HepG2 (cell line): Measurements from ENCODE around the gene DIPK1B. TPM values are rescaled to one million over a fixed set of nuclear protein-coding genes. Genes with fewer than 3 reads are reported as not detected.

ENCODE experiments used
- ATAC-seq: fragments of 200-7000 bp; cut with Tn5 transposase; 3 replicates; pipeline ENCODE4 v1.9.1; 2020; ENCODE audit warnings: mild to moderate bottlenecking, moderate library complexity
- BruUV-seq: library from RNA; stranded (reverse); fragments of 400-500 nt; replicated peaks from 2 replicates; lab custom pipeline; 2021; lab: Mats Ljungman, UMichigan
- CTCF ChIA-PET: fragments of 300-600 bp; formaldehyde crosslinking; extraction: SDS; loops from one replicate; lab custom pipeline; 2021; ENCODE audit warnings: low total read pairs, inconsistent platforms, low intra/inter-chr PET ratio; lab: Yijun Ruan, JAX
- POLR2A ChIA-PET: fragments of 350-600 bp; sonication (Branson Sonifier 250); formaldehyde crosslinking; loops from one replicate; lab custom pipeline; 2020; ENCODE audit warnings: antibody characterized with exemption, inconsistent platforms; lab: Yijun Ruan, JAX
- DNase-seq: peaks from one replicate; pipeline ENCODE4 v3.0.0-alpha.2; 2015; ENCODE audit warnings: low spot score
- FAIRE-seq: peaks from 3 replicates; lab custom pipeline; 2011; peaks lifted over from hg19 to GRCh38; lab: Jason Lieb, UNC
- H2AFZ ChIP-seq: one replicate; pipeline ENCODE4 v1.6.1; 2011; ENCODE audit warnings: low read length, inconsistent platforms
- H3K27ac ChIP-seq: fragments of 300-600 bp; 3 replicates; pipeline ENCODE4 v1.8.0; 2011; ENCODE audit warnings: mixed run types, mild to moderate bottlenecking, mixed read lengths, low read length, inconsistent platforms; ENCODE audit not compliant: insufficient read depth; ENCODE audit errors: extremely low read length
- H3K27me3 ChIP-seq, 2 experiments: fragments of 200-600 bp in 1 of 2; 2 replicates in 1 of 2; 3 replicates in 1 of 2; pipeline versions ENCODE4 v1.6.0 to v1.8.0; 2011; ENCODE audit warnings: low read length in 2 of 2, mild to moderate bottlenecking in 2 of 2, moderate library complexity in 2 of 2, inconsistent platforms in 1 of 2; ENCODE audit not compliant: insufficient read depth in 2 of 2, control insufficient read depth in 1 of 2
- H3K36me3 ChIP-seq, 2 experiments: fragments of 200-600 bp in 1 of 2; replicated peaks in 1 of 2; 2 replicates in 1 of 2; 3 replicates in 1 of 2; pipeline versions ENCODE4 v1.5.1 to v1.8.0; 2011; ENCODE audit warnings: low read length in 2 of 2, inconsistent platforms in 1 of 2; ENCODE audit not compliant: insufficient read depth in 2 of 2, control insufficient read depth in 1 of 2
- H3K4me1 ChIP-seq: 2 replicates; pipeline ENCODE4 v1.5.1; 2012; ENCODE audit warnings: low read length, inconsistent platforms; ENCODE audit not compliant: insufficient read depth
- H3K4me2 ChIP-seq: 2 replicates; pipeline ENCODE4 v1.6.0; 2011; ENCODE audit warnings: low read depth, low read length, inconsistent platforms
- H3K4me3 ChIP-seq, 3 experiments: fragments of 200-600 bp in 1 of 3; sonication (generic), shearing (Covaris generic) in 1 of 3; replicated peaks in 1 of 3; 2 replicates each; pipeline ENCODE4 v1.5.1; 2011 to 2016; ENCODE audit warnings: low read length in 3 of 3, inconsistent platforms in 2 of 3, low read depth in 2 of 3, mild to moderate bottlenecking in 2 of 3, control low read depth in 1 of 3, mixed read lengths in 1 of 3; ENCODE audit not compliant: insufficient read depth in 1 of 3
- H3K79me2 ChIP-seq: one replicate; pipeline ENCODE4 v1.6.1; 2011; ENCODE audit warnings: low read length, inconsistent platforms; ENCODE audit not compliant: insufficient read depth
- H3K9ac ChIP-seq: 2 replicates; pipeline ENCODE4 v1.6.0; 2011; ENCODE audit warnings: mild to moderate bottlenecking, low read depth, low read length, inconsistent platforms; ENCODE audit not compliant: insufficient read depth
- H3K9me3 ChIP-seq: 2 replicates; pipeline ENCODE4 v1.5.1; 2012; ENCODE audit warnings: mild to moderate bottlenecking, low read length
- H4K20me1 ChIP-seq: 2 replicates; pipeline ENCODE4 v1.6.0; 2011; ENCODE audit warnings: inconsistent platforms, mild to moderate bottlenecking, low read length, moderate library complexity; ENCODE audit not compliant: insufficient read depth
- ELK4 ChIP-seq: sonication (generic); formaldehyde crosslinking; IDR thresholded peaks from 2 replicates; pipeline ENCODE4 v1.9.0; 2021; ENCODE audit warnings: missing genetic modification reagents, borderline replicate concordance
- NCOR1 ChIP-seq: fragments of 200-600 bp; sonication (generic); IDR thresholded peaks from 2 replicates; pipeline ENCODE4 v1.7.0; 2017; ENCODE audit warnings: antibody characterized with exemption, low read length, borderline replicate concordance
- RAD51 ChIP-seq: fragments of 450-650 bp; IDR thresholded peaks from 2 replicates; pipeline ENCODE4 v1.6.1; 2016; ENCODE audit warnings: borderline replicate concordance
- SP140L ChIP-seq: sonication (generic); formaldehyde crosslinking; IDR thresholded peaks from 2 replicates; pipeline ENCODE4 v1.4.0; 2020; ENCODE audit warnings: missing genetic modification reagents, borderline replicate concordance
- TOE1 ChIP-seq: sonication (generic); formaldehyde crosslinking; IDR thresholded peaks from 2 replicates; pipeline ENCODE4 v1.4.0; 2020; ENCODE audit warnings: mild to moderate bottlenecking, missing genetic modification reagents
- ZNF263 ChIP-seq: sonication (generic); formaldehyde crosslinking; IDR thresholded peaks from 2 replicates; pipeline ENCODE4 v1.4.0; 2020; ENCODE audit warnings: missing genetic modification reagents
- ZNF646 ChIP-seq: sonication (generic); formaldehyde crosslinking; IDR thresholded peaks from 2 replicates; pipeline ENCODE4 v1.9.0; 2021; ENCODE audit warnings: mild to moderate bottlenecking, missing genetic modification reagents
- ZNF766 ChIP-seq: sonication (generic); formaldehyde crosslinking; IDR thresholded peaks from 2 replicates; pipeline ENCODE4 v1.5.0; 2020; ENCODE audit warnings: missing genetic modification reagents, borderline replicate concordance
- ZNF788 ChIP-seq: sonication (generic); formaldehyde crosslinking; IDR thresholded peaks from 2 replicates; pipeline ENCODE4 v1.5.0; 2020; ENCODE audit warnings: mild to moderate bottlenecking, missing genetic modification reagents, borderline replicate concordance
- WGBS: methylation state at CpG from one replicate; pipeline ENCODE4 v1.1.6; 2017; ENCODE audit warnings: low lambda C conversion rate; 5-methylcytosine and 5-hydroxymethylcytosine counted together
- in situ Hi-C: cut with HindIII; loops from 2 replicates; pipeline ENCODE4 v1.10.0; 2017; ENCODE audit warnings: low pct_unique_long_range_greater_than_20kb; ENCODE audit not compliant: extremely low pct_ligation_motif_present
- intact Hi-C: fragments of 100-400 bp; cut with micrococcal nuclease; formaldehyde crosslinking; loops from one replicate; pipeline ENCODE4 v1.10.0; 2022; ENCODE audit not compliant: unreplicated experiment
- polyA plus RNA-seq, 8 experiments: library from polyadenylated mRNA; depleted of rRNA in 3 of 8; stranded (reverse) in 7 of 8; unstranded in 1 of 8; fragments of >200 nt; fragmentation: Illumina TruSeq in 4 of 8; extraction: Trizol in 4 of 8; gene quantifications; 2 replicates each; pipeline versions ENCODE4 v1.2.1 to v1.2.3, GENCODE V29; 2011 to 2016; ENCODE audit warnings: low read depth in 4 of 8, missing spikeins in 1 of 8, mixed read lengths in 1 of 8; ENCODE audit not compliant: insufficient read depth in 1 of 8
- total RNA-seq, 5 experiments: library from RNA; depleted of rRNA; stranded (reverse); fragments of >200 nt; fragmentation: Illumina TruSeq; extraction: Trizol; gene quantifications; 2 replicates each; pipeline ENCODE4 v1.2.3, GENCODE V29; 2016; ENCODE audit warnings: low read depth in 1 of 5
- TF ChIP-seq, protein P1 (sequence below): IDR thresholded peaks from 2 replicates; pipeline ENCODE4 v1.6.1; 2016; ENCODE audit warnings: missing biosample characterization, missing genetic modification reagents, low read depth

Gene DIPK1B
- total and polyA plus RNA-seq, 2 of the 13 experiments (the other 11 are each of a cell fraction or from before 2014, with no cell fraction given), result 0.18 to 3.9 TPM

DNA sequence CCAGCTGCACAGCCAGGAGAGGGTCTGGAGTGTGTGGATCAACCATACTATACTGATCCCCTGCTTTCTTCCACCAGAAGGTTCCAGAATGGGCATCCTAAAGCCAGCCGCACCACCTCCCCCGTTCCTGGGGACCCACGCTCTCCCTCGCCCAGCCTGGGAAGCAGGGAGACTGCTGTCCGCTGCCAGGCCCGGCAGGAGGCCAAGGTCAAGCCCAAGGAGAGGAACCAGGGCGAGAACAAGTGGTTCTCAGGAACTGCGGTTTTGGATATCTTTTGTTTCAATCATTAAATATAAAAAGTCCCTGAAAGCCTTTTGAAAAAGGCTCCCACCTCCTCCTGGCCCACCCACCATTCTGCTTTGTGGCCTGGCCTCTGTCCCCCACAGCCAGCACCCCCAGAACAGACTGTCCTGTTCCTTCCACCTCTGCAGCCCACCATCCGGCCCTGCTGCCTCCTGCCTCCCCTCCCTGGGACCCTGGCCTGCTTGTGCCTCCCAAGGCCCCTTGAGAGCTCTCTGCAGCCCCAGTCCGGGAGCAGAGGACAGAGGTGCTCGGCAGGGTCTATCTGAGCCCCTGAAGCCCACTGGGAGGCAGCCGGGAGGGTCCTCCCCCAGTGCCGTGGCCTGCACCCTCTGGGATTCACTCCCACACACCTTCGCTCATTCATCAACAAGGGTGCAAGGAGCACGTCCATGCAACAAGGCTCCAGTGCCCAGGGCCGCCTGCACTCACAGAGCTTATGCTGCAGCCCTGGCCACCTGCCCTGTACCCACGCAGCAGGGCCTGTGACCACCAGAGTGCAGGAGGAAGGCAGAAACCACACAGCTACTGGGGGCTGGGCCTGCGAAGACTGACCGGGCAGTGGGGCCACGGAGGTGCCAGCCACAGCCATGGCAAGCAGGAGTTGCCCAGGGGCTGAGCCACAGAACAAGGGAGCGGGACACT, 36.6 kb downstream of the DIPK1B start:
- DNase-seq, result no peak
- Histone ChIP-seq H3K36me3 (no peaks in the 10 kb centered on the region), H3K9ac (no peak overlapping the region), H3K4me3 (no peak overlapping the region), H3K4me2 (no peak overlapping the region), H2AFZ (no peak overlapping the region), H3K27ac (no peak overlapping the region), H3K9me3 (peaks cover 15% of the 10 kb centered on the region), H4K20me1 (no peaks in the 10 kb centered on the region), H3K4me1 (peaks cover 2% of the 10 kb centered on the region; the same call in 1 of the 2 replicates), H3K27me3 (peaks cover 25 to 66% of the 10 kb centered on the region in 2 experiments; a peak in 4 of 5 replicates), H3K79me2 (no peaks in the 10 kb centered on the region)
- WGBS, result 20% methylated on average over 10 of the region's 21 CpGs
- FAIRE-seq, result no peak
- CTCF ChIA-PET, result no interaction called here
- no TSS peak for BruUV-seq
- intact Hi-C loops, result no loop called here
- no peak for ATAC-seq
- in situ Hi-C loops, result no loop called here
- POLR2A ChIA-PET, result no interaction called here
- no peak for TF ChIP-seq ZNF646 (CRISPR knock-in tag)
- TF ChIP-seq ZNF788 (CRISPR knock-in tag), result no peak
- TF ChIP-seq TOE1 (CRISPR knock-in tag), result no peak
- TF ChIP-seq SP140L (CRISPR knock-in tag), result no peak
- no peak for TF ChIP-seq ELK4 (CRISPR knock-in tag)
- TF ChIP-seq ZNF263 (CRISPR knock-in tag), result no peak
- no peak for TF ChIP-seq ZNF766 (CRISPR knock-in tag)
- TF ChIP-seq, protein P1, sequence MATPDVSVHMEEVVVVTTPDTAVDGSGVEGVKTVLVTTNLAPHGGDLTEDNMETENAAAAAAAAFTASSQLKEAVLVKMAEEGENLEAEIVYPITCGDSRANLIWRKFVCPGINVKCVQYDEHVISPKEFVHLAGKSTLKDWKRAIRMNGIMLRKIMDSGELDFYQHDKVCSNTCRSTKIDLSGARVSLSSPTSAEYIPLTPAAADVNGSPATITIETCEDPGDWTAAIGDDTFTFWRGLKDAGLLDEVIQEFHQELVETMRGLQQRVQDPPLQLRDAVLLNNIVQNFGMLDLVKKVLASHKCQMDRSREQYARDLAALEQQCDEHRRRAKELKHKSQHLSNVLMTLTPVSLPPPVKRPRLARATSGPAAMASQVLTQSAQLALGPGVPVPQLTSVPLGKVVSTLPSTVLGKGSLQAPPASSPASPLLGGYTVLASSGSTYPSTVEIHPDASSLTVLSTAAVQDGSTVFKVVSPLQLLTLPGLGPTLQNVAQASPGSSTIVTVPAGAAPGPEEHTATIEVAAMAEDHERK (CRISPR knock-in tag), result no peak
- no peak for TF ChIP-seq RAD51
- TF ChIP-seq NCOR1, result no peak
